Measurements from ENCODE around the gene CACNA2D3.

CACNA2D3 gene

DNA sequence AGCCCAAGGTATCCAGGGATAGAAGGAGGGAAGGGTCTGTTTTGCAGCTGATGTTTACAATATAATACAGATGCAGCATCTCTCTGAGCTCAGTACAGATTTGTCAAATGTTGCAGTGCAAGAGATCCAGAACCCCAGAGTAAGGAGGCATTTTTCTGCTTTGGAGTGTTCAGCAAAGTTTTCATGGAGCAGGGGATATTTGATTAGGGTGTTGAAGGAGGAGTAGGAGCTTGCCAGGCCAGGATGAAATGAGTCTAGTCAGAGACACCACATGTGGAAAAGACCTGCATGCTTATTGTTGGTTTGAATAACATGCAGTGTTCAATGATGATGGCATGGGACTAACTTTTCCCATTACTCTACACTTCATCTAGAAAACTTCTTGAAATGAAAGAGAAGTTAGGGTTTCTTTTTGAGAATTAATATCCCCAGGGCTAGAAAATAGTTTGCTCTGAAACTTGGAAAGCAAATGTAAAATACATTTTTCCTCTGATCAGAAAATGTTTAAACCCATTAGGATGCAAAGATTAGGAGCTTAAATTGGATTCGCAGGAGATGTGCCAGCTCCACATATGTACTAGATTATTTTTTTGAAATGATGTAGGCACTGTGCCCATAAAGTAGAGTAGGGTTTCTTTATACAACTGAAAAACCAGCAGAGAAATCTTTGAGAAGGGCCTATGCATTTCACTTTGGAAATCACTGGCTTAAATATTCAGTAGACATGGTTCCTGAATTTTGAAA, 243.8 kb downstream of the CACNA2D3 start:
- no peak for DNase-seq (ENCODE audit: low spot score)
- no peaks in the 10 kb centered on the region for H3K4me1 Mint-ChIP-seq (ENCODE audit: low read depth)
- H3K36me3 Mint-ChIP-seq (ENCODE audit: low read depth), result no peaks in the 10 kb centered on the region
- no peak overlapping the region for H3K4me3 Mint-ChIP-seq
- H3K9me3 Mint-ChIP-seq, result no peaks in the 10 kb centered on the region
- H3K27me3 Mint-ChIP-seq (ENCODE audit: low read depth), result no peaks in the 10 kb centered on the region
- no peak overlapping the region for H3K27ac Mint-ChIP-seq

DNA sequence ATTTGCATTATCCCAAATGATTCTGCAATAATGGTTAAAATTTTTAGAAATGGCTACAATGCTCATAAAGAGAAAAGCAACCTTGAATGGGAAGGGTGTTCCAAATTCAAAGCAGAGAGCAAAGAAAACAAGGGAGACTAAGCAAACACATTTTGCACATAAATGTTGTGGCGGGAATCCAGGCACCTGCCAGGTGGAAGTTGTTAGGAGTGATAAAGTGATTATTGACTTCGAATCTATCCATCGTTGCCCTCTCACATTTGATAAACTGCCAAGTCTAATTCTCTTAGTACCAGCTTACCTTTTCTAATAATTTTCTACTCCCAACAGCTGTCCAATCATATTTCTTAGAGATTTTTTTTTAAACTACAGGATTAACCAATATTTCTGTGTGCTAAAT, 244.5 kb downstream of the CACNA2D3 start:
- H3K27me3 Mint-ChIP-seq (ENCODE audit: low read depth), result no peaks in the 10 kb centered on the region
- no peak overlapping the region for H3K4me3 Mint-ChIP-seq

GRCh38 chr3:54372232-54372631, 249.9 kb downstream of the CACNA2D3 start:
- Mint-ChIP-seq H3K36me3 (ENCODE audit: low read depth) (no peaks in the 10 kb centered on the region), H3K4me1 (ENCODE audit: low read depth) (no peaks in the 10 kb centered on the region), H3K4me3 (no peak overlapping the region), H3K27ac (no peak overlapping the region), H3K27me3 (ENCODE audit: low read depth) (no peaks in the 10 kb centered on the region), H3K9me3 (no peaks in the 10 kb centered on the region)
- no peak for DNase-seq (ENCODE audit: low spot score)

More for the DNA sequence above, 244.5 kb downstream of the CACNA2D3 start:
- Mint-ChIP-seq H3K36me3 (ENCODE audit: low read depth) (no peaks in the 10 kb centered on the region), H3K27ac (no peak overlapping the region), H3K9me3 (no peaks in the 10 kb centered on the region), H3K4me1 (ENCODE audit: low read depth) (no peaks in the 10 kb centered on the region)
- DNase-seq (ENCODE audit: low spot score), result no peak

DNA sequence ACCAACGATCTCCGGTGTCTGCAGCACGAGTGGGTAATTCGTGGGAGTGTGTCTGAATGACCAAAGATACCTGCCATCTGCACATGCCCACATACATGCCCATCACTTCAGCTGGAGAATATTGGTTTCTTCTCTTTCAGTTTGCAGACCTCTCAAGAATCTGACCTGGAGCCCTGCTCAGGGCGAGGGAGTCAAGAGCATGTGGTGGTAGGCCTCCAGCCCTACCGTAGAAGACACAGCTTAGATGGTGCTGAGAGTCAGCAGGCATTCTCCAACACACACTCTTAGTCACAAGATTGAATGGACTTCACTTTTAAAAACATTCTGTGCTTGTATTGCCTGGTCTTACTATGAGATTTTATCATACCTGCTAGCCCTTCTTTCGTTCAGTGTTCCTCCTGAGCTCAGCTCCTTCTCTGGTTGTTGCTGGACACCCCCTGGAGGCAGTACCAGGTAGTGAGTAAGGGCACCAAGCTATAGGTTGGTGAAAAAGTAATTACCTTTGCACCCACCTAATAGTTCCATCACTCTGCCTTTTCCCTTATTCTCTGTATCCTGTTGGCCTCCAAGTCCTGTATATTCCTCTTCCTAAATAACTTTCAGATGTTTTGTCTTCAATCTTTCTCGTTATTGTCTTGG, 252.0 kb downstream of the CACNA2D3 start:
- H3K27ac Mint-ChIP-seq, result no peak overlapping the region
- no peaks in the 10 kb centered on the region for H3K9me3 Mint-ChIP-seq
- no peaks in the 10 kb centered on the region for H3K27me3 Mint-ChIP-seq (ENCODE audit: low read depth)
- H3K36me3 Mint-ChIP-seq (ENCODE audit: low read depth), result no peaks in the 10 kb centered on the region
- no peak for DNase-seq (ENCODE audit: low spot score)
- no peaks in the 10 kb centered on the region for H3K4me1 Mint-ChIP-seq (ENCODE audit: low read depth)
- no peak overlapping the region for H3K4me3 Mint-ChIP-seq

- no peak for DNase-seq (ENCODE audit: low spot score)
- no peaks in the 10 kb centered on the region for H3K27me3 Mint-ChIP-seq (ENCODE audit: low read depth)
- no peak overlapping the region for H3K4me3 Mint-ChIP-seq
- H3K27ac Mint-ChIP-seq, result no peak overlapping the region
- H3K4me1 Mint-ChIP-seq (ENCODE audit: low read depth), result no peaks in the 10 kb centered on the region
- no peaks in the 10 kb centered on the region for H3K36me3 Mint-ChIP-seq (ENCODE audit: low read depth)
- no peaks in the 10 kb centered on the region for H3K9me3 Mint-ChIP-seq
Measured at GRCh38 chr3:54376142-54376807, 253.9 kb downstream of the CACNA2D3 start.

- Mint-ChIP-seq H3K4me1 (ENCODE audit: low read depth) (no peaks in the 10 kb centered on the region), H3K9me3 (no peaks in the 10 kb centered on the region), H3K27me3 (ENCODE audit: low read depth) (no peaks in the 10 kb centered on the region), H3K4me3 (no peak overlapping the region), H3K27ac (no peak overlapping the region), H3K36me3 (ENCODE audit: low read depth) (no peaks in the 10 kb centered on the region)
- no peak for DNase-seq (ENCODE audit: low spot score)
Measured at GRCh38 chr3:54376939-54377578, 254.7 kb downstream of the CACNA2D3 start.

GRCh38 chr3:54378184-54378583, 255.8 kb downstream of the CACNA2D3 start:
- Mint-ChIP-seq H3K27me3 (ENCODE audit: low read depth) (no peaks in the 10 kb centered on the region), H3K4me1 (ENCODE audit: low read depth) (no peaks in the 10 kb centered on the region), H3K27ac (no peak overlapping the region), H3K36me3 (ENCODE audit: low read depth) (no peaks in the 10 kb centered on the region), H3K4me3 (no peak overlapping the region), H3K9me3 (no peaks in the 10 kb centered on the region)
- no peak for DNase-seq (ENCODE audit: low spot score)

- no peak overlapping the region for H3K4me3 Mint-ChIP-seq
- H3K4me1 Mint-ChIP-seq (ENCODE audit: low read depth), result no peaks in the 10 kb centered on the region
- no peaks in the 10 kb centered on the region for H3K27me3 Mint-ChIP-seq (ENCODE audit: low read depth)
- no peak overlapping the region for H3K27ac Mint-ChIP-seq
- H3K36me3 Mint-ChIP-seq (ENCODE audit: low read depth), result no peaks in the 10 kb centered on the region
- no peak for DNase-seq (ENCODE audit: low spot score)
- H3K9me3 Mint-ChIP-seq, result no peaks in the 10 kb centered on the region
Measured at GRCh38 chr3:54384279-54384678, 261.9 kb downstream of the CACNA2D3 start.

GRCh38 chr3:54390582-54390981, 268.2 kb downstream of the CACNA2D3 start:
- H3K27ac Mint-ChIP-seq, result no peak overlapping the region
- H3K4me3 Mint-ChIP-seq, result no peak overlapping the region
- H3K36me3 Mint-ChIP-seq (ENCODE audit: low read depth), result no peaks in the 10 kb centered on the region
- H3K4me1 Mint-ChIP-seq (ENCODE audit: low read depth), result no peaks in the 10 kb centered on the region
- no peaks in the 10 kb centered on the region for H3K27me3 Mint-ChIP-seq (ENCODE audit: low read depth)
- no peaks in the 10 kb centered on the region for H3K9me3 Mint-ChIP-seq
- DNase-seq (ENCODE audit: low spot score), result no peak

- H3K4me1 Mint-ChIP-seq (ENCODE audit: low read depth), result no peaks in the 10 kb centered on the region
- no peak overlapping the region for H3K4me3 Mint-ChIP-seq
- H3K9me3 Mint-ChIP-seq, result no peaks in the 10 kb centered on the region
- H3K27me3 Mint-ChIP-seq (ENCODE audit: low read depth), result no peaks in the 10 kb centered on the region
- no peaks in the 10 kb centered on the region for H3K36me3 Mint-ChIP-seq (ENCODE audit: low read depth)
- H3K27ac Mint-ChIP-seq, result no peak overlapping the region
- DNase-seq (ENCODE audit: low spot score), result no peak
Measured at GRCh38 chr3:54393150-54393549, 270.8 kb downstream of the CACNA2D3 start.

- Mint-ChIP-seq H3K9me3 (no peaks in the 10 kb centered on the region), H3K27ac (no peak overlapping the region), H3K27me3 (ENCODE audit: low read depth) (no peaks in the 10 kb centered on the region), H3K36me3 (ENCODE audit: low read depth) (no peaks in the 10 kb centered on the region), H3K4me3 (no peak overlapping the region), H3K4me1 (ENCODE audit: low read depth) (no peaks in the 10 kb centered on the region)
- no peak for DNase-seq (ENCODE audit: low spot score)
Measured at GRCh38 chr3:54408328-54408727, 286.0 kb downstream of the CACNA2D3 start.

- H3K4me3 Mint-ChIP-seq, result no peak overlapping the region
- H3K36me3 Mint-ChIP-seq (ENCODE audit: low read depth), result no peaks in the 10 kb centered on the region
- no peak for DNase-seq (ENCODE audit: low spot score)
- no peaks in the 10 kb centered on the region for H3K9me3 Mint-ChIP-seq
- H3K4me1 Mint-ChIP-seq (ENCODE audit: low read depth), result no peaks in the 10 kb centered on the region
- no peaks in the 10 kb centered on the region for H3K27me3 Mint-ChIP-seq (ENCODE audit: low read depth)
- no peak overlapping the region for H3K27ac Mint-ChIP-seq
Measured at GRCh38 chr3:54421943-54422342, 299.6 kb downstream of the CACNA2D3 start.

DNA sequence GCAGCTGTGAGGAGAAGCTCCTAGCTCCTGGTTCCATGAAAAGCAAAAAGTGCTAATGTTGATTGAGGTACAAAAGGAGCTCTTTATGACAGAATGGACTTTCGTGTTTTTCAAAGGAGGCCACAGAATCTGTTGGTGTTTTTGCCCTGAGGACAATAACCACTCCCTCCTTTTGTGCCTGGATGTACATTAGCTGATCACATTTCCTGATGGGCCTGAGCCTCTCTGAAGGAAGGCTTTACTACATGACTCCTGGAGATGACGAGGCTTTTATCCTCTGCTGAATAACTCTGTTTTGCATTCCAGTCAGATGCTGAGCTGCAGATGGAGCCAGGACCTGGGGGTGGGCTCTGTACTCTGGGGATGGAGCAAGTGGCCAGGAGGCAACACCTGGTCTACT, 301.9 kb downstream of the CACNA2D3 start:
- Mint-ChIP-seq H3K36me3 (ENCODE audit: low read depth) (no peaks in the 10 kb centered on the region), H3K9me3 (no peaks in the 10 kb centered on the region), H3K4me3 (no peak overlapping the region), H3K4me1 (ENCODE audit: low read depth) (no peaks in the 10 kb centered on the region), H3K27me3 (ENCODE audit: low read depth) (no peaks in the 10 kb centered on the region), H3K27ac (no peak overlapping the region)
- no peak for DNase-seq (ENCODE audit: low spot score)

DNA sequence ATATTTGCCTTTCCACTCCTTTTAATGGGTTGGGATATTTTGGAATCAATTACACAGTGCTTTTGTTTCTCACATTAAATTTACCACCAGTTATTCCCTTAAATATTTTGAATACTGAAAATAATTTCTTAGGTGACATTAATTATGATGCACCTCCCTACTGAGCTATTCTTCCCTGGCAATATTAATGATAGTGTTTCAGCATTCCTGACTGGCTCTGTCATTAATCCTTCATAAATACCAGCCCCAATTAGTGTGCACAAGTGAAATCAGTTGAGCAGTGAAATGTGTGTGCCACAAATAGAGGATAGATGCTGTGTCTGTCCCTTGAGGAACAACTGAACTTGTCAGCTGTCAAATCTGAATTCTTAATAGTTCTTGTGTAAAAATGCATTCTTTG, 304.0 kb downstream of the CACNA2D3 start:
- Mint-ChIP-seq H3K4me1 (ENCODE audit: low read depth) (no peaks in the 10 kb centered on the region), H3K27me3 (ENCODE audit: low read depth) (no peaks in the 10 kb centered on the region), H3K4me3 (no peak overlapping the region), H3K36me3 (ENCODE audit: low read depth) (no peaks in the 10 kb centered on the region), H3K9me3 (no peaks in the 10 kb centered on the region), H3K27ac (no peak overlapping the region)
- no peak for DNase-seq (ENCODE audit: low spot score)
